Ovary (tissue), 9 donors: Measurements from ENCODE around the gene CCL20. TPM values are rescaled to one million over a fixed set of nuclear protein-coding genes. Genes with fewer than 3 reads are reported as not detected.

ENCODE experiments used
- DNase-seq, 5 donors: peaks; one replicate each; pipeline ENCODE4 v3.0.0-alpha.2; 2019 to 2020
- H3K27ac ChIP-seq, 2 donors: fragments of 200-600 bp; one replicate each; pipeline versions ENCODE4 v1.5.1 to v1.8.0; 2019 to 2022
- H3K27me3 ChIP-seq: fragments of 200-600 bp; one replicate; pipeline ENCODE4 v1.8.0; 2022
- H3K36me3 ChIP-seq: fragments of 200-600 bp; sonication (generic); one replicate; pipeline ENCODE4 v1.5.1; 2019
- H3K4me1 ChIP-seq: one replicate; pipeline ENCODE4 v1.8.1; 2013; ENCODE audit warnings: mild to moderate bottlenecking, moderate library complexity; ENCODE audit not compliant: insufficient read depth
- H3K4me3 ChIP-seq: fragments of 200-600 bp; sonication (generic); one replicate; pipeline ENCODE4 v1.5.1; 2017
- H3K9me3 ChIP-seq, 2 donors: fragments of 200-600 bp in 1 of 2; sonication (generic) in 1 of 2; one replicate each; pipeline versions ENCODE4 v1.5.1 to v1.8.1; 2013 to 2019; ENCODE audit warnings: mild to moderate bottlenecking in 1 of 2, moderate library complexity in 1 of 2
- EP300 ChIP-seq: sonication (generic); formaldehyde crosslinking; IDR thresholded peaks from one replicate; pipeline ENCODE4 v1.6.1; 2017; ENCODE audit warnings: antibody characterized with exemption
- POLR2A ChIP-seq: fragments of 450-650 bp; IDR thresholded peaks from one replicate; pipeline ENCODE4 v1.6.1; 2017; ENCODE audit warnings: antibody characterized with exemption, mild to moderate bottlenecking, moderate library complexity
- WGBS, 3 donors: extraction: QIAGEN DNeasy Blood & Tissue Kit in 1 of 3; methylation state at CpG; one replicate each; pipeline versions ENCODE4 v1.1.5 to v1.1.7; 2013 to 2017; 5-methylcytosine and 5-hydroxymethylcytosine counted together
- intact Hi-C, 4 donors: fragments of 100-400 bp; cut with DNase I; formaldehyde crosslinking; loops; one replicate each; pipeline versions ENCODE4 v1.11.0 to v1.15.1; 2022 to 2023
- polyA plus RNA-seq, 2 donors: library from polyadenylated mRNA; stranded (reverse); fragments of 200-250 nt in 1 of 2; fragments of 350-450 nt in 1 of 2; fragmentation: Illumina TruSeq in 1 of 2; extraction: RNeasy Lipid Tissue Mini Kit (QIAGEN cat#74804) in 1 of 2; gene quantifications; one replicate each; pipeline ENCODE4 v1.2.3, GENCODE V29; 2013 to 2014
- total RNA-seq, 7 donors: library from RNA; depleted of rRNA in 2 of 7; stranded (reverse); fragments of >200 nt in 2 of 7; fragmentation: NEBNext Ultra II Directional in 3 of 7; extraction: Animal tissue kit (Norgen Biotek cat#: 25700) in 3 of 7; gene quantifications; one replicate each; pipeline versions ENCODE4 v1.1.0 to v1.2.4, GENCODE V29; 2016 to 2023
- TF ChIP-seq, protein P1 (sequence below), 3 donors: fragments of 450-650 bp in 2 of 3; fragments of 200-600 bp in 1 of 3; IDR thresholded peaks; one replicate each; pipeline versions ENCODE4 v1.5.1 to v1.8.0; 2016 to 2022; ENCODE audit warnings: antibody characterized with exemption in 3 of 3, mild to moderate bottlenecking in 1 of 3
- donor health status: DM: no; HTN: no; CAD: no; lungs with moderate emphysema.
- donor health status: DM: no; HTN: no; CAD: no.
- donor health status: Bipolar disorder and iron deficiency.
- donor health status: DM: yes; HTN: yes; CAD: no.
- donor health status: DM: no; HTN: no; CAD: no.
- donor health status: DM: yes; HTN: yes; CAD: no.

The CCL20 gene
- total and polyA plus RNA-seq, 9 donors = 0.43 to 6.4 (median 2.8) TPM; not detected in 5

DNA sequence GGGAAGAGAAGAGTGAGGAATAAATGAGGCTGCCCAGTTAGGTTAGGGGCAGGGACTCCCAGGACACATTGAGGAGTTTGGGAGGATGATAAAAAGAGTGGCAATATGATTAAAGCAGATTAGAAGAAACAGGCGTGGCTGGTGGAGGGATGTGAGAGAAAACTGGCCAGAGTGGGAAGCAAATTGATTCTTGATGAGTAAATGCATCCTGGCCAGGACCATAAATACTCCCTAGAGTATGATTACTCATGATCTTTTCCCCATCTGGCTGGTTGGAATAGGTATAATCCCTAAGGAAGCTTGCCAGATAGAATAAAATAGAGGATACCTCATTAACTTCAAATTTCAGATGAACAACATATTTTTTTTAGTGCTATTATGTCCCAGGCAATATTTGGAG, 36.3 kb downstream of the CCL20 start:
- H3K9me3 ChIP-seq = no peaks in the 10 kb centered on the region
- H3K36me3 ChIP-seq = no peaks in the 10 kb centered on the region
- H3K4me1 ChIP-seq = no peaks in the 10 kb centered on the region
- WGBS, 3 donors = 32 to 73% (median 70%) methylated on average over 1 of the region's 1 CpG
- H3K27me3 ChIP-seq = no peaks in the 10 kb centered on the region
- no peak overlapping the region for H3K27ac ChIP-seq
- no peak for TF ChIP-seq POLR2A
- TF ChIP-seq, protein P1, sequence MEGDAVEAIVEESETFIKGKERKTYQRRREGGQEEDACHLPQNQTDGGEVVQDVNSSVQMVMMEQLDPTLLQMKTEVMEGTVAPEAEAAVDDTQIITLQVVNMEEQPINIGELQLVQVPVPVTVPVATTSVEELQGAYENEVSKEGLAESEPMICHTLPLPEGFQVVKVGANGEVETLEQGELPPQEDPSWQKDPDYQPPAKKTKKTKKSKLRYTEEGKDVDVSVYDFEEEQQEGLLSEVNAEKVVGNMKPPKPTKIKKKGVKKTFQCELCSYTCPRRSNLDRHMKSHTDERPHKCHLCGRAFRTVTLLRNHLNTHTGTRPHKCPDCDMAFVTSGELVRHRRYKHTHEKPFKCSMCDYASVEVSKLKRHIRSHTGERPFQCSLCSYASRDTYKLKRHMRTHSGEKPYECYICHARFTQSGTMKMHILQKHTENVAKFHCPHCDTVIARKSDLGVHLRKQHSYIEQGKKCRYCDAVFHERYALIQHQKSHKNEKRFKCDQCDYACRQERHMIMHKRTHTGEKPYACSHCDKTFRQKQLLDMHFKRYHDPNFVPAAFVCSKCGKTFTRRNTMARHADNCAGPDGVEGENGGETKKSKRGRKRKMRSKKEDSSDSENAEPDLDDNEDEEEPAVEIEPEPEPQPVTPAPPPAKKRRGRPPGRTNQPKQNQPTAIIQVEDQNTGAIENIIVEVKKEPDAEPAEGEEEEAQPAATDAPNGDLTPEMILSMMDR (IDR thresholded peaks at IDR 0.05) = no peak
- no peak for TF ChIP-seq EP300
- H3K4me3 ChIP-seq = no peak overlapping the region
- DNase-seq = no peak
- intact Hi-C loops = no loop called here

- DNase-seq = no peak
- Histone ChIP-seq H3K36me3 (no peaks in the 10 kb centered on the region), H3K9me3 (no peaks in the 10 kb centered on the region), H3K4me1 (no peaks in the 10 kb centered on the region), H3K27me3 (no peaks in the 10 kb centered on the region), H3K4me3 (no peak overlapping the region), H3K27ac (no peak overlapping the region)
- 40 to 51% (median 48%) methylated on average over 4 of the region's 4 CpGs for WGBS, 3 donors
- intact Hi-C loops = no loop called here
- TF ChIP-seq, protein P1 (IDR thresholded peaks at IDR 0.05) = no peak
- TF ChIP-seq POLR2A = no peak
- no peak for TF ChIP-seq EP300
Measured at GRCh38 chr2:227853204-227853629, 39.6 kb downstream of the CCL20 start.

DNA sequence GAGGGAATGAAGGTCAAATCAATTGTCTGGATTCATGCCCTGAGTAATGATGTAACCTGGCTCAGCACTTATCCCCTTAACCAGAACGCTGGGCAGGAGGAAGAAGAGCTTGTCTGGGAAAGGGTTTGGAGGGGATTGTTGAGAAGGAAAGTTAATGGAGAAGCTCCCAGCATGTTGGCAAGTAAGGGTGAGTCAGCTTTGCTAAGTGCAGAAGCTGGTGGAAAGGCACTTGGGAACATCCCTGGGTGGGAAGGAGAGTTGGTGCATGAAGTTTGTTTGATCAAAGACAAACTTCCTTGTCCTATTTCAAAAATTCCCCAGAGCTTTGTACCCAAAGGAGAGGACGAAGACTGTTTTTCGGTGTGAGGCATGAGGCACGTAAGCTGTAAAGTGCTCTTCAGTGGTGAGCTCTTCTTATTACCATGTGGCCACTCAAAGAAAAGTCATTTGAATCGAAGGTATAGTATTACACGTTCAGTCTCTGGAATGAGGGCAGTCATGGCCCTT, 40.2 kb downstream of the CCL20 start:
- WGBS, 3 donors = 70 to 75% (median 73%) methylated on average over 6 of the region's 6 CpGs
- H3K27me3 ChIP-seq = no peaks in the 10 kb centered on the region
- no peak overlapping the region for H3K4me3 ChIP-seq
- no peaks in the 10 kb centered on the region for H3K9me3 ChIP-seq
- intact Hi-C loops = no loop called here
- DNase-seq = no peak
- no peaks in the 10 kb centered on the region for H3K4me1 ChIP-seq
- H3K27ac ChIP-seq = no peak overlapping the region
- no peaks in the 10 kb centered on the region for H3K36me3 ChIP-seq
- TF ChIP-seq POLR2A (no peak), EP300 (no peak)

- no peak overlapping the region for H3K27ac ChIP-seq
- no peak overlapping the region for H3K4me3 ChIP-seq
Measured at GRCh38 chr2:227855440-227855839, 41.8 kb downstream of the CCL20 start.

DNA sequence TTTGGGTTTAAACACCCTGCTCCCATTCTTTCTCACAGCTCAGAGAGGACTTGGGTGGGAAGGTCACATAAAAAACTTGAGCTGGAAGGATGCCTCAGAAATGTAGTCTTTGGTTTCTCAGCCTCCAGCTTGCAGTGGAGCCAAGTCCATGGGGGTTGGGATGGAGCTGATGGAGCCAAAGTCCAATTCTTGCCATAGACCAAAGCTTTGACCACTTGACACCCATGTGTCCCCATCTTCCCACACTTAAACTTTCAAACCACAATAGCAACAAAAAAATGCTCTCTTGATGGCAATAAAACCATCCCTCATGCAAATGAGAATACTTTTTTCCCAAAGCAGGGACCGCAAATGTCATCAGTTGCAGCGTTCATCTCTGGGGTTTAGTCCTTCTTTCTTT, 43.1 kb downstream of the CCL20 start:
- WGBS, 3 donors = 94 to 95% (median 94%) methylated on average over 2 of the region's 2 CpGs

More at GRCh38 chr2:227855440-227855839, 41.8 kb downstream of the CCL20 start:
- Histone ChIP-seq H3K4me1 (no peaks in the 10 kb centered on the region), H3K36me3 (no peaks in the 10 kb centered on the region), H3K9me3 (no peaks in the 10 kb centered on the region), H3K27me3 (no peaks in the 10 kb centered on the region)
- no peak for DNase-seq
- TF ChIP-seq EP300 = no peak
- TF ChIP-seq, protein P1 (IDR thresholded peaks at IDR 0.05) = no peak
- no peak for TF ChIP-seq POLR2A
- whole genome bisulfite sequencing, 3 donors = 59 to 68% (median 62%) methylated on average over 3 of the region's 3 CpGs
- intact Hi-C loops = no loop called here

More for the DNA sequence above, 43.1 kb downstream of the CCL20 start:
- no peak for DNase-seq
- Histone ChIP-seq H3K4me3 (no peak overlapping the region), H3K27ac (no peak overlapping the region), H3K36me3 (no peaks in the 10 kb centered on the region), H3K4me1 (no peaks in the 10 kb centered on the region), H3K9me3 (no peaks in the 10 kb centered on the region), H3K27me3 (no peaks in the 10 kb centered on the region)
- TF ChIP-seq EP300 (no peak), POLR2A (no peak)
- TF ChIP-seq, protein P1 (IDR thresholded peaks at IDR 0.05) = no peak
- intact Hi-C loops = no loop called here
